NCI-H2171 treated with DMSO at 0.1 percent for 48 hours (cell line): ENCODE data around the gene DYNC2H1.

ENCODE experiments used
- DNase-seq: peaks from one replicate; lab custom pipeline; 2025; lab: John Stamatoyannopoulos, UW

Gene DYNC2H1

GRCh38 chr11:103465555-103466140 lies 356.4 kb downstream of the DYNC2H1 start:
- no peak for DNase-seq

GRCh38 chr11:103471546-103471945 lies 362.3 kb downstream of the DYNC2H1 start:
- DNase-seq = no peak

- no peak for DNase-seq
These were observed 367.6 kb downstream of the DYNC2H1 start for GRCh38 chr11:103476874-103477273.

DNA sequence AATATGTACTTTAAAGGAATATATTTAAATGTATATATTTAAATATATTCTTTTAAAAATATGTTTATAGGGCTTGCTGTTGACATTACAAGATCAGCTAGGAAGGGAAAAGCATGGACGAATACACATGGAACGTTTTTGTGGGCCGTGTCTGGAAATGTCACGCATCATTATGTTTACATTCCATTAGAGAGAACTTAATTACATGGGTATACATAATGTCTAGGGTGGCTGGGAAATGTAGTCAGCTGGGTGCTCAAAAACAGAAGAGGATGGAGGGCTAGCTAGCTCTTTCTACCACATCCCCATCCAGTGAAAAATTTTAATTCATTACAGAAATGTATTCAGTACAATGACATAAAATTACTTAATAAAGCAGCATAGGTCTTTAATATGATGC lies 371.2 kb downstream of the DYNC2H1 start:
- no peak for DNase-seq

DNA sequence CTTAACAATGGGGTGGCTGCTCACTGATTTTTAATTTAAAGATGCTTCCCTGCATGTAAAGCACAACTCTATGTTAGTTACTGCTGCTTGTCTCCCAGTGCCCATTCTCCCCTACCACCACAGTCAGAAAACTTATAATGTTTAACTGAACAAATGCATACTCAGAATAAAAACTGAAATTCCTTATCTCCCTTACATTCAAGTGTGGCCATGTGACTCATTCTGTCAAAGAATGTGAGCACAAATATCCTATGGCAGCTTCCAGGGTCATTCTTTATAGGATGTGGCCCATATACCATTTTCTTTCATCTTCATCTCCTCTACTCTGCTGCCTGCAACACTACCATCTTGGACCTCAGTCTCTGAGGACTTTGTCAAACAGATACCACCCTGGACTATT lies 374.8 kb downstream of the DYNC2H1 start:
- no peak for DNase-seq

GRCh38 chr11:103484545-103484944 lies 375.3 kb downstream of the DYNC2H1 start:
- DNase-seq = no peak

GRCh38 chr11:103486604-103487003 lies 377.4 kb downstream of the DYNC2H1 start:
- no peak for DNase-seq

DNA sequence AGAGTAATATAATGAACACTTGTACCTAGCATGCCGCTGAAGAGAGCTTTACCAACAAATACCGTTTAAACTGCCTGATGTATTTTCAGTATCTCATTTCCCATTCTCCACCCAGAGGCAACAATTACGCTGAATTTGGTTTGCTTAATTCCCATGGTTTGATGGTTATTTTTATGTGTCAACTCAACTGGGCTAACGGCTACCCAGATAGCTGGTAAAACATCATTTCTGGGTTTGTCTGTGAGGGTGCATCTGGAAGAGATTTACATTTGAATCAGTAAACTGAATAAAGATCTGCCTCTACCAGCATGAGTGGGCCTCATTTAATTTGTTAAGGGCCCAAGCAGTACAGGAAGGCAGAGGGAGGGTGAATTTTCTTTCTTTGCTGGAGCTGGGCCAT lies 377.9 kb downstream of the DYNC2H1 start:
- no peak for DNase-seq

DNA sequence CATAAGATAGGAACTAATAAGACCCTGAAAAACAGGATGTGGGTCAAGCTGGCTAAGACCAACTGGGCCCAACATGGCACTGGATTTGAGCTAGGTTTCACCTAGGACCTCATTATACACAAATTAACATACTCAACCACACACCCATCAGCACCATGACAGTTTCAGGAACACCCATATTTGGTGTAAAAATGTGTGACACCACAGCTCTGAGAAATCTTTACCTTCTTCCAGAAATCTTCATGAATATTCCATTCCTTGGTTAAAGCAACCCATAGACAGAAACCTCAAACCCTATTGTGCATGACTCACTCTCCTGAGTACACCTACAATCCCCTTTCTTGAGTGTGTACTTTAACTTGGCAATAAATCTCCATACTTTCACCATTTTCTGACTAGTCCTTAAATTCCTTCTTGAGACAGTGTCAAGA lies 378.8 kb downstream of the DYNC2H1 start:
- no peak for DNase-seq

DNA sequence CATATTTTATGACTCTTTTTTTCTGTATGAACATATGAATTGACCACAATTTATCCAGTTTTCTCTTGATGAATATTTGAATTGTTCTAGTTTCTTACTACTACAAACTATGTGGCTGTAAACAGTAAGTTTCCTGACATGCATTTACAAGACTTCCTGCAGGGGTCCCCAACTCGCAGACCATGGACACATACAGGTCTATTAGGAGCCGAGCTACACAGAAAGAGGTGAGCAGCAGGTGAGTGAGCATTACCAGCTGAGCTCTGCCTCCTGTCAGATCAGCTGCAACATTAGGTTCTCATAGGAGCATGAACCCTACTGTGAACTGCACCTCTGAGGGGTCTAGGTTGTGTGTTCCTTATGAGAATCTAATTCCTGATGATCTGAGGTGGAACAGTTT lies 379.4 kb downstream of the DYNC2H1 start:
- DNase-seq = no peak

GRCh38 chr11:103491777-103492176 lies 382.6 kb downstream of the DYNC2H1 start:
- no peak for DNase-seq

GRCh38 chr11:103494491-103494890 lies 385.3 kb downstream of the DYNC2H1 start:
- DNase-seq = no peak

DNA sequence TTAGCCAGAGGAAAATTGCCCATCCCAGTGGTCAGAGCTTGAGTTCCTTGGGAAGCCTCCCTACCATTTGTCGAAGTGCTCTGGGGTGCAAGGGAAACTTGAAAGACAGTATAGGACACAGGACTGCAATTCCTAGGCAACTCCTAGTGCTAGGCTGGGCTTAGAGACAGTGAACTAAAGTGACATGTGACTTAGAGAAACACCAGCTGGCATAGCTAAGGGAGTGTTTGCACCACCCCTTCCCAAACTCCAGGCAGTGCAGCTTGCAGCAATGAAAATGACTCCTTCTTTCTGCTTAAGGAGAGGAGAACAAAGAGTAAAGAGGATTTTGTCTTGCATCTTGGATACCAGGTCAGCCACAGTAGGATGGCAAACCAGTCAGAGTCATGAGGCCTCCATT lies 388.0 kb downstream of the DYNC2H1 start:
- DNase-seq = peak; percentile 37

DNA sequence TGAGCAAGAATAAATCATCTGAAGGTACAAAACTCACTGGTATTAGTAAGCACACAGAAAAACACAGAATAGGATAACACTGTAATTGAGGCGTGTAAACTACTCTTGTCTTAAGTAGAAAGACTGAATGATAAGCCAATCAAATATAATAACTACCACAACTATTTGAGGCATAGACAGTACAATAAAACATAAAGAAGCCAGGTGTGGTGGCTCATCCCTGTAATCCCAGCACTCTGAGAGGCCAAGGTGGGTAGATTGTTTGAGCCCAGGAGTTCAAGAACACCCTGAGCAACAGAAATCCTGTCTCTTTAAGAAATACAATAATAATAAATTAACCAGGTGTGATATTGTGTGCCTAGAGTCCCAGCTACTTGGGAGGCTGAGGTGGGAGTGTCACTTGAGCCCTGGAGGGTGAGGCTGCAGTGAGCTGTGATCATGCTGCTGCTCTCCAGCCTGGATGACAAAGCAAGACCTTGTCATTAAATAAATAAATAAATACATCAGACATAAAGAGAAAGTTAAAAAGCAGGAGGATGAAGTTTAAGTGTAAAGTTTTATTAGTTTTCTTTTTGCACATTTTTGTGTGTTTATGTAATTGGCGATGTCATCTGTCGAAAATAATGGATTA lies 390.6 kb downstream of the DYNC2H1 start:
- DNase-seq = no peak

DNA sequence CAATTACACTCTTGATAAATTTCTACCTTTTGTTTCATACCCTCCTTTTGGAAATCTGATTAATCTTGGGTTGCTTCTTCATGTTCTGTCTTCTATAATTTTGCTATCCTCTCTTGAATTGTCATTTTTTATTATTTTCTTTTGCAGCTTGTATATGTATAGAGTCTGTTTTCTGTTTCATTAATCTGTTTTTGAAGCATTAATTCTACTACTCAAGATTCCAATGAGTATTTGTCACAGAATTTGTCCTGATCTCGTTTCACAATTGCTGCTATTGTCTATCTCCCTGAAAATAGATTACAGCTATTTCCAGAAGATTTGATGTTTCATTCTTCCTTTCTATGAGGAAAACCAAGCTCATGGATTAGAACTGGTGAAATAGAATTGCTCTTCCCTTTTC lies 406.1 kb downstream of the DYNC2H1 start:
- DNase-seq = no peak

DNA sequence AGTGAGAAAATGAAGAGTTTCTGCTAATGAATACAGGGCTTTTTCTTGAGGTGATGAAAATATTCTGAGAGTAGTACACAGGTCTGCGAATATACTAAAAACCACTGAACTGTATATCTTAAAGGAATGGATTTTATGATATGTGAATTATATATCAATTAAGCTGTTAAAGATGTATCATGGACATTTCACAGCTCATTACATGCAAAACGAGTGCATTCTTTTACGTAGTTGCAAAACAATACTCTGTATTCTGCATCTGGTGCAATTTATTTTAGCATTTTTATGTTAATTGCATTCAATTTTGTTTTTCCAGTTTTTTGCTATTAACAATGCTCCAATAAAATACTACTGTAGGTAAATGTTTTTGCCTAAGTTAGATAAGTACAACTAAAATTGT lies 411.6 kb downstream of the DYNC2H1 start:
- DNase-seq = no peak

GRCh38 chr11:103525069-103525468 lies 415.8 kb downstream of the DYNC2H1 start:
- DNase-seq = no peak

DNA sequence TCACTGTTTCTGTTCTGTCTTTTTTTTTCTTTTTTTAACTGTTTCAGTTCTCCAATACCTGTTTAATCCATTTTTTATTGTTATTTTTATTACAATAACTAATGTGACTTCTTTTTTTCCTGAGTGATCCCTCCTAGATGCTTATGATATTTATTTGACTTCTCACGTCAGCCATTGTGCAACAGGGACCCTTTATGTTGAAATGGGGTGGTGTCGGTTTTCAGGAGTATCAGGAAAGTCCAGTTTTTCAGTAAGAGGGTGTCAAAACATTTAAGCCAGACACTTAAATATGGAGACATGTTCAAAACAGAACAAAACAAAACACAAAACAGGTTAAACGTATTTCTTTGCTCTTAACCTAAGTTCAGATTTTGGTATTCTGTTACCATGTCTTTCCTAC lies 418.8 kb downstream of the DYNC2H1 start:
- DNase-seq = no peak

DNA sequence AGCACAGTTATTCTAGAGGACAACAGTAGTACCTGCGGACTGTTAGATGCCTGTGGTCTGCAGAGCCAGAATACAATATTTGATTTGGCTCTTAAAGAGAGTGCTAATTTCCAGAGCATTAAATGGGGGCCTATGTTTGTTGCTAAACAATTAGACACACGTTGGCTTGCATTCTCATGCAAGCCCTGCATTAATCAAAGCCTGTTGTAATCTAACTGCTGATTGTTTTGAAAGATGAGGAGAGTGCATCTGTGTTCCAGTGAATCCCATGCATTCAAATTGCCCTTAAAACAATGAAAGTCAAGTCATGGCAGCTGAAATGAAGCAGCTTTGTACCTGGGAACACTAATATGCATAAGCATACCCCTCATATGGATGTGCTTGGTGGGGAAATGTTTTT lies 419.4 kb downstream of the DYNC2H1 start:
- DNase-seq = peak; percentile 54

- peak; percentile 27 for DNase-seq
These were observed 420.0 kb downstream of the DYNC2H1 start for GRCh38 chr11:103529181-103529684.
